SU-DHL-6 (cell line): ENCODE data around the gene SMAD4.

Source experiments
- EZH2phosphoT487 ChIP-seq: fragments of 200-600 bp; sonication (generic), shearing (Covaris generic); conservative IDR thresholded peaks from 2 replicates; pipeline ENCODE4 v1.6.1; 2018; ENCODE audit warnings: mild to moderate bottlenecking, antibody characterized with exemption, low read length, moderate library complexity, mixed read lengths
- TF ChIP-seq, protein P1 (sequence below): fragments of 200-600 bp; sonication (generic); IDR thresholded peaks from one replicate; pipeline ENCODE4 v1.5.1; 2017; ENCODE audit warnings: antibody characterized with exemption, mild to moderate bottlenecking, low read length, moderate library complexity; ENCODE audit not compliant: insufficient read depth, poor library complexity, severe bottlenecking

DNA sequence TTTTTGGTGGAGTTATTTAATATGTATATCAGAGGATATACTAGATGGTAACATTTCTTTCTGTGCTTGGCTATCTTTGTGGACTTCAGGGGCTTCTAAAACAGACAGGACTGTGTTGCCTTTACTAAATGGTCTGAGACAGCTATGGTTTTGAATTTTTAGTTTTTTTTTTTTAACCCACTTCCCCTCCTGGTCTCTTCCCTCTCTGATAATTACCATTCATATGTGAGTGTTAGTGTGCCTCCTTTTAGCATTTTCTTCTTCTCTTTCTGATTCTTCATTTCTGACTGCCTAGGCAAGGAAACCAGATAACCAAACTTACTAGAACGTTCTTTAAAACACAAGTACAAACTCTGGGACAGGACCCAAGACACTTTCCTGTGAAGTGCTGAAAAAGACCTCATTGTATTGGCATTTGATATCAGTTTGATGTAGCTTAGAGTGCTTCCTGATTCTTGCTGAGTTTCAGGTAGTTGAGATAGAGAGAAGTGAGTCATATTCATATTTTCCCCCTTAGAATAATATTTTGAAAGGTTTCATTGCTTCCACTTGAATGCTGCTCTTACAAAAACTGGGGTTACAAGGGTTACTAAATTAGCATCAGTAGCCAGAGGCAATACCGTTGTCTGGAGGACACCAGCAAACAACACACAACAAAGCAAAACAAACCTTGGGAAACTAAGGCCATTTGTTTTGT is 52.7 kb downstream of the SMAD4 start:
- TF ChIP-seq, protein P1, sequence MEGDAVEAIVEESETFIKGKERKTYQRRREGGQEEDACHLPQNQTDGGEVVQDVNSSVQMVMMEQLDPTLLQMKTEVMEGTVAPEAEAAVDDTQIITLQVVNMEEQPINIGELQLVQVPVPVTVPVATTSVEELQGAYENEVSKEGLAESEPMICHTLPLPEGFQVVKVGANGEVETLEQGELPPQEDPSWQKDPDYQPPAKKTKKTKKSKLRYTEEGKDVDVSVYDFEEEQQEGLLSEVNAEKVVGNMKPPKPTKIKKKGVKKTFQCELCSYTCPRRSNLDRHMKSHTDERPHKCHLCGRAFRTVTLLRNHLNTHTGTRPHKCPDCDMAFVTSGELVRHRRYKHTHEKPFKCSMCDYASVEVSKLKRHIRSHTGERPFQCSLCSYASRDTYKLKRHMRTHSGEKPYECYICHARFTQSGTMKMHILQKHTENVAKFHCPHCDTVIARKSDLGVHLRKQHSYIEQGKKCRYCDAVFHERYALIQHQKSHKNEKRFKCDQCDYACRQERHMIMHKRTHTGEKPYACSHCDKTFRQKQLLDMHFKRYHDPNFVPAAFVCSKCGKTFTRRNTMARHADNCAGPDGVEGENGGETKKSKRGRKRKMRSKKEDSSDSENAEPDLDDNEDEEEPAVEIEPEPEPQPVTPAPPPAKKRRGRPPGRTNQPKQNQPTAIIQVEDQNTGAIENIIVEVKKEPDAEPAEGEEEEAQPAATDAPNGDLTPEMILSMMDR, result no peak
- no peak for TF ChIP-seq EZH2phosphoT487
